HepG2 (cell line): ENCODE data around the gene CPNE1. TPM values are rescaled to one million over a fixed set of nuclear protein-coding genes. Genes with fewer than 3 reads are reported as not detected.
A peak's percentile ranks its signal among the peaks of the same experiment; 100 is the strongest.

Experiments used
- ATF7 ChIP-seq, 2 experiments: fragments of 450-650 bp in 1 of 2; sonication (generic) in 1 of 2; formaldehyde crosslinking in 1 of 2; IDR thresholded peaks; 2 replicates each; pipeline versions ENCODE4 v1.4.0 to v1.6.1; 2016 to 2020; ENCODE audit warnings: antibody characterized with exemption in 1 of 2, mild to moderate bottlenecking in 1 of 2, missing genetic modification reagents in 1 of 2
- GATAD1 ChIP-seq: IDR thresholded peaks from 2 replicates; pipeline ENCODE4 v1.6.1; 2016; ENCODE audit warnings: missing genetic modification reagents, missing compliant biosample characterization
- IRF9 ChIP-seq: sonication (generic); formaldehyde crosslinking; IDR thresholded peaks from 2 replicates; pipeline ENCODE4 v1.8.0; 2022; ENCODE audit warnings: missing genetic modification reagents, mild to moderate bottlenecking, borderline replicate concordance
- JARID2 ChIP-seq: sonication (generic); formaldehyde crosslinking; IDR thresholded peaks from 2 replicates; pipeline ENCODE4 v1.8.1; 2023; ENCODE audit warnings: missing genetic modification reagents, inconsistent platforms; ENCODE audit not compliant: insufficient replicate concordance
- KDM2A ChIP-seq: sonication (generic); formaldehyde crosslinking; IDR thresholded peaks from 2 replicates; pipeline ENCODE4 v1.4.0; 2020; ENCODE audit warnings: low read depth, missing genetic modification reagents, borderline replicate concordance
- KLF9 ChIP-seq: IDR thresholded peaks from 2 replicates; pipeline ENCODE4 v1.6.1; 2016; ENCODE audit warnings: low read depth
- MLLT10 ChIP-seq: sonication (generic); formaldehyde crosslinking; IDR thresholded peaks from 2 replicates; pipeline ENCODE4 v1.4.0; 2020; ENCODE audit warnings: missing genetic modification reagents
- NAIF1 ChIP-seq: sonication (generic); formaldehyde crosslinking; IDR thresholded peaks from 2 replicates; pipeline ENCODE4 v1.5.0; 2020; ENCODE audit warnings: mild to moderate bottlenecking, missing genetic modification reagents, borderline replicate concordance
- NFE2 ChIP-seq: sonication (generic); formaldehyde crosslinking; IDR thresholded peaks from 2 replicates; pipeline ENCODE4 v1.4.0; 2020; ENCODE audit warnings: missing genetic modification reagents
- PRDM4 ChIP-seq: sonication (generic); formaldehyde crosslinking; IDR thresholded peaks from 2 replicates; pipeline ENCODE4 v1.9.0; 2021; ENCODE audit warnings: missing genetic modification reagents, borderline replicate concordance
- PRMT3 ChIP-seq: sonication (generic); formaldehyde crosslinking; IDR thresholded peaks from 2 replicates; pipeline ENCODE4 v1.8.1; 2022; ENCODE audit warnings: low read depth, mild to moderate bottlenecking, moderate library complexity, missing genetic modification reagents, borderline replicate concordance
- PRPF4 ChIP-seq: fragments of 200-400 bp; formaldehyde crosslinking; IDR thresholded peaks from 2 replicates; pipeline ENCODE4 v1.6.1; 2016; ENCODE audit warnings: low read length, low read depth; ENCODE audit not compliant: poor library complexity, severe bottlenecking
- RXRA ChIP-seq: sonication (generic); formaldehyde crosslinking; IDR thresholded peaks from 2 replicates; pipeline ENCODE4 v1.5.1; 2020; ENCODE audit warnings: missing genetic modification reagents
- SMYD3 ChIP-seq: sonication (generic); formaldehyde crosslinking; IDR thresholded peaks from 2 replicates; pipeline ENCODE4 v1.8.1; 2023; ENCODE audit warnings: mild to moderate bottlenecking, missing genetic modification reagents
- SNAPC2 ChIP-seq: sonication (generic); formaldehyde crosslinking; IDR thresholded peaks from 2 replicates; pipeline ENCODE4 v1.8.1; 2022; ENCODE audit warnings: mild to moderate bottlenecking, missing genetic modification reagents
- TGIF2 ChIP-seq: IDR thresholded peaks from 2 replicates; pipeline ENCODE4 v1.6.1; 2016; ENCODE audit warnings: control low read depth, missing compliant biosample characterization
- U2AF1 ChIP-seq: fragments of 200-400 bp; formaldehyde crosslinking; optimal IDR thresholded peaks from 2 replicates; pipeline ENCODE3; 2017; ENCODE audit warnings: mild to moderate bottlenecking, low read depth, low read length
- ZNF10 ChIP-seq: sonication (generic); formaldehyde crosslinking; IDR thresholded peaks from 2 replicates; pipeline ENCODE4 v1.4.0; 2020; ENCODE audit warnings: mild to moderate bottlenecking, low read depth, missing genetic modification reagents, borderline replicate concordance
- ZNF251 ChIP-seq: sonication (generic); formaldehyde crosslinking; IDR thresholded peaks from 2 replicates; pipeline ENCODE4 v1.9.0; 2021; ENCODE audit warnings: mild to moderate bottlenecking, missing genetic modification reagents
- ZNF720 ChIP-seq: sonication (generic); formaldehyde crosslinking; IDR thresholded peaks from 2 replicates; pipeline ENCODE4 v1.4.0; 2020; ENCODE audit warnings: missing genetic modification reagents
- ZNF781 ChIP-seq: sonication (generic); formaldehyde crosslinking; IDR thresholded peaks from 2 replicates; pipeline ENCODE4 v1.5.1; 2020; ENCODE audit warnings: borderline replicate concordance, mild to moderate bottlenecking, missing genetic modification reagents; ENCODE audit errors: not compliant biosample characterization
- ZNF788 ChIP-seq: sonication (generic); formaldehyde crosslinking; IDR thresholded peaks from 2 replicates; pipeline ENCODE4 v1.5.0; 2020; ENCODE audit warnings: mild to moderate bottlenecking, missing genetic modification reagents, borderline replicate concordance
- polyA plus RNA-seq, 8 experiments: library from polyadenylated mRNA; depleted of rRNA in 3 of 8; stranded (reverse) in 7 of 8; unstranded in 1 of 8; fragments of >200 nt; fragmentation: Illumina TruSeq in 4 of 8; extraction: Trizol in 4 of 8; gene quantifications; 2 replicates each; pipeline versions ENCODE4 v1.2.1 to v1.2.3, GENCODE V29; 2011 to 2016; ENCODE audit warnings: low read depth in 4 of 8, missing spikeins in 1 of 8, mixed read lengths in 1 of 8; ENCODE audit not compliant: insufficient read depth in 1 of 8
- total RNA-seq, 5 experiments: library from RNA; depleted of rRNA; stranded (reverse); fragments of >200 nt; fragmentation: Illumina TruSeq; extraction: Trizol; gene quantifications; 2 replicates each; pipeline ENCODE4 v1.2.3, GENCODE V29; 2016; ENCODE audit warnings: low read depth in 1 of 5
- TF ChIP-seq, protein P1 (sequence below): sonication (generic); formaldehyde crosslinking; IDR thresholded peaks from 2 replicates; pipeline ENCODE4 v1.4.0; 2020; ENCODE audit warnings: mild to moderate bottlenecking, missing genetic modification reagents
- TF ChIP-seq, protein P2 (sequence below): sonication (generic); formaldehyde crosslinking; IDR thresholded peaks from 2 replicates; pipeline ENCODE4 v1.5.0; 2020; ENCODE audit warnings: mild to moderate bottlenecking, low read depth, missing genetic modification reagents, borderline replicate concordance

CPNE1 gene
- total and polyA plus RNA-seq, 2 of the 13 experiments (the other 11 are each of a cell fraction or from before 2014, with no cell fraction given) = 408 to 431 TPM

GRCh38 chr20:35618263-35619131 is 46.2 kb downstream of the CPNE1 start (continued):
- TF ChIP-seq NAIF1 (CRISPR knock-in tag) (peak; percentile 74; the same call in 1 of the 2 replicates), IRF9 (no peak), ZNF781 (CRISPR knock-in tag) (peak; percentile 77), ATF7 (IDR thresholded peaks at IDR 0.05) (no peak), ATF7 (CRISPR knock-in tag; IDR thresholded peaks at IDR 0.05) (no peak), GATAD1 (CRISPR knock-in tag) (no peak), SNAPC2 (CRISPR knock-in tag) (0 out of 2 replicates have a peak, but pooled peaks have one; percentile 40), PRPF4 (no peak), SMYD3 (CRISPR knock-in tag) (no peak), NFE2 (CRISPR knock-in tag) (no peak), U2AF1 (no peak), KDM2A (CRISPR knock-in tag) (no peak), ZNF10 (CRISPR knock-in tag) (no peak), MLLT10 (CRISPR knock-in tag) (no peak), TGIF2 (CRISPR knock-in tag) (no peak), KLF9 (CRISPR knock-in tag) (no peak), JARID2 (CRISPR knock-in tag) (no peak), ZNF720 (0 out of 2 replicates have a peak, but pooled peaks have one; percentile 62), PRDM4 (no peak; the same call in 1 of the 2 replicates), ZNF251 (CRISPR knock-in tag) (no peak), ZNF788 (CRISPR knock-in tag) (no peak; the same call in 1 of the 2 replicates), RXRA (CRISPR knock-in tag) (peak; percentile 12; the same call in 1 of the 2 replicates), PRMT3 (CRISPR knock-in tag) (0 out of 2 replicates have a peak, but pooled peaks have one; percentile 1)
- TF ChIP-seq, protein P1, sequence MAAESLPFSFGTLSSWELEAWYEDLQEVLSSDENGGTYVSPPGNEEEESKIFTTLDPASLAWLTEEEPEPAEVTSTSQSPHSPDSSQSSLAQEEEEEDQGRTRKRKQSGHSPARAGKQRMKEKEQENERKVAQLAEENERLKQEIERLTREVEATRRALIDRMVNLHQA (CRISPR knock-in tag) = no peak
- TF ChIP-seq, protein P2, sequence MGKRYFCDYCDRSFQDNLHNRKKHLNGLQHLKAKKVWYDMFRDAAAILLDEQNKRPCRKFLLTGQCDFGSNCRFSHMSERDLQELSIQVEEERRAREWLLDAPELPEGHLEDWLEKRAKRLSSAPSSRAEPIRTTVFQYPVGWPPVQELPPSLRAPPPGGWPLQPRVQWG (CRISPR knock-in tag) = no peak
